GM12865 (cell line): ENCODE results near the gene KSR1.
"Not testable (repeated sequence)": the region's sequence is repeated elsewhere in the genome, so short reads cannot be mapped to it uniquely, and the experiment has no call there.

Source experiments
- DNase-seq: peaks from one replicate; pipeline ENCODE4 v3.0.0; 2010; ENCODE audit warnings: low read depth
- H3K4me3 ChIP-seq: 2 replicates; pipeline ENCODE4 v1.5.1; 2011; ENCODE audit warnings: mild to moderate bottlenecking, low read depth, low read length, control low read depth
- CTCF ChIP-seq: IDR thresholded peaks from 2 replicates; pipeline ENCODE4 v1.5.1; 2011; ENCODE audit warnings: low read length, control low read depth, low read depth, inconsistent platforms; ENCODE audit not compliant: insufficient read depth; ENCODE audit errors: missing control alignments

Gene KSR1

DNA sequence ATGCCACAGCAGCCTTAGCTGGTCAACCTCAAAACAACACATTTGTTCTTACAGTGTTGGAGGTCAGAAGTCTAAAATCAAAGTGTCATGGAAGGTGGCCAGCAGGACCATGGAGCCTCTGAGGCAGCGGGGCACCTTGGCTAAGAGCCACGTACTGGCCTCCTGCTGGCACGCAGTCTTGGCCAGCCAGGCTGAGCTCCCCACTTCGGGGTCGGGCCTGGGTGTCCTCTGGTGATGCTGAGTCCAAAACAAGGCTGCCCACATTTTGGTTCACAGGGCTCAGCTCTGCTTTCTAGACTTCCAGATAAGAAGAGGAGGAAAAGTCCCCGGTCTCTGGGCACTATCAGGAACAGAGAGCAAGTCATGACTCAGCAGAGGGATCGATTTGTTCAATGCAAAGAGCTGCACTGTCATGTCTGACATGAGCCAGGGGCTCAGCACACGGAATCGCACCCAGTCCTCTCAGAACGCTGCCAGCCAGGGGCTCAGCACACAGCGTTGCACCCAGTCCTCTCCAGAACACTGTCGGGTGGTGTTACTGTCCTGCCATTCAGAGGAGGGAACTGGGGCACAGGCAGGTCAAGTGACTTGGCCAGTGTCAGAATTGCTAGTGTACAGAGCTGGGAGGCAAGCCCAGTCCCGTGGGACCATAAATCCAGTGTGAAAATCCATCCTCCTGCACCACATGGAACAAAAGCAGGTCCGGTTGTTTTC, 177.2 kb downstream of the KSR1 start:
- no peak overlapping the region; the same call in 1 of the 2 replicates for H3K4me3 ChIP-seq
- DNase-seq: no peak
- no peak for TF ChIP-seq CTCF

- no peak for TF ChIP-seq CTCF
- DNase-seq: no peak
These were observed 177.7 kb downstream of the KSR1 start for GRCh38 chr17:27634026-27634335.

DNA sequence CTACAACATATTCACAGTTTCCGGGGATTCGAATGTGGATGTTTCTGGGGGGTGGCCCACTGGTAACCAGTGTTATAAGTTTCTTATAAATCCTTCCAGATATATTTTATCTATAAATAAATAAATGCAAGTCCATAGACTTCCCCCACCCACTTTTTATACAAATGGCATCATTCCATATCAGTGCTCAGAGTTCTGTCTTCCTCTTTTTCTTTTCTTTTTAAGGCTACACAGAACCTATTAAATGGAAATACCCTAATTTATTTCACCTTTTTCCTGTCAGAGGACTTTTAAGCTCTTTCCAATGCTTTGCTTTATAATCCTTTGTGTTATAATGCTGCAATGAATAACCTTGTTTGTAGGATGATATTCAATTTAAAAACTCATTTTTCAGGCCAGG, 178.5 kb downstream of the KSR1 start:
- TF ChIP-seq CTCF: no peak
- no peak for DNase-seq

More at GRCh38 chr17:27634026-27634335, 177.7 kb downstream of the KSR1 start:
- no peak overlapping the region for H3K4me3 ChIP-seq

GRCh38 chr17:27635275-27635823, 179.1 kb downstream of the KSR1 start:
- no peak overlapping the region for H3K4me3 ChIP-seq
- DNase-seq: peak; percentile 54
- TF ChIP-seq CTCF: no peak

More for the DNA sequence above, 178.5 kb downstream of the KSR1 start:
- H3K4me3 ChIP-seq: no peak overlapping the region

GRCh38 chr17:27636005-27636520, 179.8 kb downstream of the KSR1 start:
- DNase-seq, H3K4me3 ChIP-seq: not testable (repeated sequence)

- H3K4me3 ChIP-seq, DNase-seq: not testable (repeated sequence)
These were observed 181.6 kb downstream of the KSR1 start for GRCh38 chr17:27637818-27638217.

GRCh38 chr17:27638415-27638914, 182.2 kb downstream of the KSR1 start:
- not testable (repeated sequence) for H3K4me3 ChIP-seq, DNase-seq

- no peak overlapping the region for H3K4me3 ChIP-seq
- DNase-seq: no peak
- no peak for TF ChIP-seq CTCF
These were observed 184.5 kb downstream of the KSR1 start for GRCh38 chr17:27640790-27641189.
